GM20431 (cell line): ENCODE measurements around the gene NOTCH1.
"Not testable (repeated sequence)": the region's sequence is repeated elsewhere in the genome, so short reads cannot be mapped to it uniquely, and the experiment has no call there.

Experiments
- in situ Hi-C: fragments of 300-500 bp; cut with MseI, MboI; formaldehyde crosslinking; loops from one replicate; pipeline ENCODE4 v1.15.0; 2020; ENCODE audit warnings: low sequenced_read_pairs; ENCODE audit not compliant: unreplicated experiment

The NOTCH1 gene

GRCh38 chr9:136565715-136566552 is 20.1 kb upstream of the NOTCH1 start:
- in situ Hi-C loops: no loop called here

GRCh38 chr9:136565086-136565714 is 19.4 kb upstream of the NOTCH1 start:
- in situ Hi-C loops: no loop called here

- in situ Hi-C loops: no loop called here
These were observed 18.6 kb upstream of the NOTCH1 start for GRCh38 chr9:136564379-136564988.

- in situ Hi-C loops: no loop called here
These were observed 17.9 kb upstream of the NOTCH1 start for GRCh38 chr9:136563646-136564325.

GRCh38 chr9:136562746-136563495 is 17.1 kb upstream of the NOTCH1 start:
- in situ Hi-C loops: no loop called here

GRCh38 chr9:136561779-136562178 is 15.9 kb upstream of the NOTCH1 start:
- in situ Hi-C loops: no loop called here

- in situ Hi-C loops: no loop called here
These were observed 14.7 kb upstream of the NOTCH1 start for GRCh38 chr9:136560586-136560985.

- in situ Hi-C loops: not testable (repeated sequence)
These were observed 13.5 kb upstream of the NOTCH1 start for GRCh38 chr9:136559371-136559770.

GRCh38 chr9:136558846-136559245 is 13.0 kb upstream of the NOTCH1 start:
- in situ Hi-C loops: not testable (repeated sequence)

- in situ Hi-C loops: no loop called here
These were observed 12.5 kb upstream of the NOTCH1 start for GRCh38 chr9:136558373-136558772.

GRCh38 chr9:136557036-136557435 is 11.2 kb upstream of the NOTCH1 start:
- in situ Hi-C loops: no loop called here

GRCh38 chr9:136556166-136556565 is 10.3 kb upstream of the NOTCH1 start:
- in situ Hi-C loops: no loop called here

GRCh38 chr9:136554870-136555269 is 9.0 kb upstream of the NOTCH1 start:
- in situ Hi-C loops: no loop called here

GRCh38 chr9:136553581-136553980 is 7.7 kb upstream of the NOTCH1 start:
- in situ Hi-C loops: no loop called here

GRCh38 chr9:136552117-136552703 is 6.4 kb upstream of the NOTCH1 start:
- in situ Hi-C loops: no loop called here

GRCh38 chr9:136551401-136552116 is 5.7 kb upstream of the NOTCH1 start:
- in situ Hi-C loops: no loop called here

GRCh38 chr9:136550439-136551289 is 4.8 kb upstream of the NOTCH1 start:
- in situ Hi-C loops: no loop called here
